Fibroblast of lung (primary cell): ENCODE data around the gene EEF1B2.

Source experiments
- CTCF ChIP-seq, 2 donors: IDR thresholded peaks in 1 of 2; conservative IDR thresholded peaks in 1 of 2; 1 replicate in 1 of 2; 2 replicates in 1 of 2; pipeline ENCODE4 v1.5.1; 2011 to 2012; ENCODE audit warnings: low read length in 2 of 2, control low read depth in 1 of 2, inconsistent platforms in 1 of 2, low read depth in 1 of 2, mild to moderate bottlenecking in 1 of 2
- EZH2 ChIP-seq: IDR thresholded peaks from 2 replicates; pipeline ENCODE4 v1.5.1; 2012; ENCODE audit warnings: low read length, control low read depth, mild to moderate bottlenecking; ENCODE audit errors: missing control alignments

GRCh38 chr2:206144383-206144782 is 15.3 kb upstream of the EEF1B2 start:
- TF ChIP-seq CTCF (conservative IDR thresholded peaks at IDR 0.05 in 1 of 2, IDR thresholded peaks at IDR 0.05 in 1 of 2; ENCODE audit: low read depth in 1 of 2, low read length in 2 of 2) (no peak), EZH2 (no peak)
